Sigmoid colon (tissue), 7 donors: ENCODE results near the gene STK32A. TPM values are rescaled to one million over a fixed set of nuclear protein-coding genes. Genes with fewer than 3 reads are reported as not detected.

ENCODE experiments used
- DNase-seq: peaks from one replicate; pipeline ENCODE4 v3.0.0-alpha.2; 2019
- H3K27ac ChIP-seq, 4 donors: fragments of 200-600 bp; sonication (generic); one replicate each; pipeline ENCODE4 v1.5.1; 2016 to 2019; ENCODE audit warnings: mild to moderate bottlenecking in 1 of 4
- H3K27me3 ChIP-seq, 3 donors: fragments of 200-600 bp; sonication (generic); one replicate each; pipeline ENCODE4 v1.5.1; 2019; ENCODE audit warnings: mild to moderate bottlenecking in 1 of 3
- H3K36me3 ChIP-seq, 4 donors: fragments of 200-600 bp; sonication (generic); one replicate each; pipeline ENCODE4 v1.5.1; 2016 to 2019
- H3K4me1 ChIP-seq, 4 donors: fragments of 200-600 bp; sonication (generic); one replicate each; pipeline ENCODE4 v1.5.1; 2017 to 2019
- H3K4me3 ChIP-seq, 4 donors: fragments of 200-600 bp; sonication (generic); one replicate each; pipeline ENCODE4 v1.5.1; 2017 to 2019; ENCODE audit warnings: mild to moderate bottlenecking in 2 of 4, moderate library complexity in 1 of 4
- H3K9me3 ChIP-seq, 4 donors: fragments of 200-600 bp in 3 of 4; sonication (generic) in 3 of 4; one replicate each; pipeline versions ENCODE4 v1.5.1 to v1.6.1; 2013 to 2019
- CTCF ChIP-seq, 4 experiments: fragments of 450-650 bp in 3 of 4; fragments of 200-600 bp in 1 of 4; IDR thresholded peaks; one replicate each; pipeline ENCODE4 v1.5.1; 2016 to 2019; ENCODE audit warnings: antibody characterized with exemption in 4 of 4, mild to moderate bottlenecking in 3 of 4, moderate library complexity in 2 of 4
- EP300 ChIP-seq, 4 donors: sonication (generic); formaldehyde crosslinking; IDR thresholded peaks; one replicate each; pipeline ENCODE4 v1.6.1; 2017; ENCODE audit warnings: antibody characterized with exemption in 4 of 4
- POLR2A ChIP-seq, 2 donors: fragments of 450-650 bp; IDR thresholded peaks; one replicate each; pipeline ENCODE4 v1.6.1; 2016; ENCODE audit warnings: antibody characterized with exemption in 2 of 2, mild to moderate bottlenecking in 2 of 2, moderate library complexity in 2 of 2
- POLR2AphosphoS5 ChIP-seq, 4 donors: sonication (generic); formaldehyde crosslinking; IDR thresholded peaks; one replicate each; pipeline ENCODE4 v1.6.1; 2017; ENCODE audit warnings: antibody characterized with exemption in 4 of 4
- WGBS, 2 donors: extraction: QIAGEN DNeasy Blood & Tissue Kit; methylation state at CpG; one replicate each; pipeline ENCODE4 v1.1.7; 2013; 5-methylcytosine and 5-hydroxymethylcytosine counted together
- intact Hi-C: fragments of 100-400 bp; cut with DNase I; formaldehyde crosslinking; loops from one replicate; pipeline ENCODE4 v1.15.1; 2023
- polyA plus RNA-seq, 3 donors: library from polyadenylated mRNA; stranded (reverse); fragments of 200-250 nt; gene quantifications; one replicate each; pipeline ENCODE4 v1.2.3, GENCODE V29; 2013
- total RNA-seq, 4 donors: library from RNA; depleted of rRNA; stranded (reverse); fragments of >200 nt; gene quantifications; one replicate each; pipeline ENCODE4 v1.1.0, GENCODE V29; 2016
- donor health status: healthy with polysubstance abuse.
- donor health status: Bipolar disorder and iron deficiency.
- donor health status: healthy.

Gene STK32A
- total and polyA plus RNA-seq, 7 donors: under 0.01 to 9.1 (median 4.5) TPM; not detected in 1

- intact Hi-C loops: no loop called here
- no peaks in the 10 kb centered on the region for H3K4me1 ChIP-seq
- no peak for TF ChIP-seq EP300 (IDR thresholded peaks at IDR 0.05)
- no peak for TF ChIP-seq POLR2AphosphoS5 (IDR thresholded peaks at IDR 0.05)
- no peak for TF ChIP-seq POLR2A (IDR thresholded peaks at IDR 0.05)
- TF ChIP-seq CTCF (IDR thresholded peaks at IDR 0.05): no peak
- no peak for DNase-seq
- H3K9me3 ChIP-seq: no peaks in the 10 kb centered on the region
- H3K36me3 ChIP-seq: no peaks in the 10 kb centered on the region
- WGBS, 2 donors: 80% methylated on average over 1 of the region's 1 CpG
- H3K27ac ChIP-seq: peak overlapping the region in 1 of 4 donors; percentile 3
- no peaks in the 10 kb centered on the region for H3K27me3 ChIP-seq
- no peak overlapping the region for H3K4me3 ChIP-seq
These were observed 26.7 kb upstream of the STK32A start for GRCh38 chr5:147208134-147208533.

- Histone ChIP-seq H3K4me1 (no peaks in the 10 kb centered on the region), H3K4me3 (no peak overlapping the region), H3K27me3 (no peaks in the 10 kb centered on the region), H3K27ac (no peak overlapping the region), H3K9me3 (no peaks in the 10 kb centered on the region), H3K36me3 (no peaks in the 10 kb centered on the region)
- no peak for DNase-seq
- TF ChIP-seq CTCF (IDR thresholded peaks at IDR 0.05) (no peak), POLR2AphosphoS5 (IDR thresholded peaks at IDR 0.05) (no peak), EP300 (IDR thresholded peaks at IDR 0.05) (no peak), POLR2A (IDR thresholded peaks at IDR 0.05) (no peak)
- intact Hi-C loops: no loop called here
- WGBS, 2 donors: 32 to 46% methylated on average over 9 of the region's 9 CpGs
These were observed 18.2 kb upstream of the STK32A start for GRCh38 chr5:147216552-147217154.

GRCh38 chr5:147223343-147223742 is 11.5 kb upstream of the STK32A start:
- no peaks in the 10 kb centered on the region for H3K4me1 ChIP-seq
- intact Hi-C loops: loop anchor here (5.0 kb wide), 1 partner anchor 164 kb away; no protein-coding TSS in a partner anchor
- H3K27me3 ChIP-seq: no peaks in the 10 kb centered on the region
- TF ChIP-seq POLR2AphosphoS5 (IDR thresholded peaks at IDR 0.05): no peak
- no peak for TF ChIP-seq POLR2A (IDR thresholded peaks at IDR 0.05)
- TF ChIP-seq CTCF (IDR thresholded peaks at IDR 0.05): no peak
- no peak for TF ChIP-seq EP300 (IDR thresholded peaks at IDR 0.05)
- no peaks in the 10 kb centered on the region for H3K9me3 ChIP-seq
- no peak overlapping the region for H3K27ac ChIP-seq
- 30 to 41% methylated on average over 2 of the region's 2 CpGs for WGBS, 2 donors
- no peaks in the 10 kb centered on the region for H3K36me3 ChIP-seq
- DNase-seq: no peak
- no peak overlapping the region for H3K4me3 ChIP-seq

- H3K4me1 ChIP-seq: no peaks in the 10 kb centered on the region
- no peak overlapping the region for H3K27ac ChIP-seq
- H3K36me3 ChIP-seq: no peaks in the 10 kb centered on the region
- H3K27me3 ChIP-seq: no peaks in the 10 kb centered on the region
- TF ChIP-seq POLR2A (IDR thresholded peaks at IDR 0.05) (no peak), CTCF (IDR thresholded peaks at IDR 0.05) (peak; percentile 31 to 68 (median 56))
- H3K4me3 ChIP-seq: no peak overlapping the region
- peak; percentile 66 for DNase-seq
- intact Hi-C loops: loop anchor here (1.0 to 5.0 kb wide), 3 partner anchors 163 to 354 kb away; no protein-coding TSS in a partner anchor
- WGBS, 2 donors: 53 to 73% methylated on average over 3 of the region's 3 CpGs
- H3K9me3 ChIP-seq: no peaks in the 10 kb centered on the region
These were observed 10.7 kb upstream of the STK32A start for GRCh38 chr5:147223948-147224791.
